Panc1 (cell line): ENCODE measurements around the gene PALD1. TPM values are rescaled to one million over a fixed set of nuclear protein-coding genes. Genes with fewer than 3 reads are reported as not detected.

Source experiments
- ATAC-seq: fragments of 200-7000 bp; cut with Tn5 transposase; 2 replicates; pipeline ENCODE4 v1.9.1; 2020; ENCODE audit warnings: mild to moderate bottlenecking, moderate library complexity
- BruUV-seq: library from RNA; stranded (reverse); fragments of 400-500 nt; replicated peaks from 2 replicates; lab custom pipeline; 2021; lab: Mats Ljungman, UMichigan
- CTCF ChIA-PET: fragments of 300-600 bp; sonication (Branson Sonifier 250); formaldehyde crosslinking; loops from one replicate; lab custom pipeline; 2022; ENCODE audit warnings: antibody characterized with exemption; lab: Charles Lee
- POLR2A ChIA-PET: fragments of 300-600 bp; sonication (Branson Sonifier 250); formaldehyde crosslinking; loops from one replicate; lab custom pipeline; 2022; ENCODE audit warnings: antibody characterized with exemption; lab: Charles Lee
- DNase-seq: peaks from one replicate; pipeline ENCODE4 v3.0.0-alpha.2; 2010; ENCODE audit warnings: low read depth, low spot score
- H3K27ac ChIP-seq: 2 replicates; pipeline ENCODE4 v1.5.1; 2011; ENCODE audit warnings: mild to moderate bottlenecking, low read length, inconsistent platforms
- H3K27me3 ChIP-seq: fragments of 200-500 bp; sonication (Bioruptor generic); 2 replicates; pipeline ENCODE4 v1.6.0; 2014; ENCODE audit warnings: low read length, inconsistent platforms; ENCODE audit not compliant: control insufficient read depth, insufficient read depth
- H3K36me3 ChIP-seq: fragments of 200-500 bp; sonication (Bioruptor generic); 2 replicates; pipeline ENCODE4 v1.5.1; 2014; ENCODE audit warnings: inconsistent platforms, mild to moderate bottlenecking, low read length, moderate library complexity; ENCODE audit not compliant: control insufficient read depth, insufficient read depth
- H3K4me1 ChIP-seq: 2 replicates; pipeline ENCODE4 v1.5.1; 2011; ENCODE audit warnings: inconsistent platforms, mild to moderate bottlenecking, low read length, moderate library complexity; ENCODE audit not compliant: control insufficient read depth, insufficient read depth
- H3K4me3 ChIP-seq, 2 experiments: 2 replicates each; pipeline ENCODE4 v1.5.1; 2011 to 2012; ENCODE audit warnings: low read depth in 2 of 2, low read length in 2 of 2, mild to moderate bottlenecking in 2 of 2, inconsistent platforms in 1 of 2, moderate library complexity in 1 of 2
- H3K9me3 ChIP-seq: fragments of 200-500 bp; sonication (Bioruptor generic); 2 replicates; pipeline ENCODE4 v1.5.1; 2014; ENCODE audit warnings: low read depth, mild to moderate bottlenecking, inconsistent platforms, low read length, moderate library complexity; ENCODE audit not compliant: control insufficient read depth, insufficient read depth
- CTCF ChIP-seq: fragments of 450-650 bp; IDR thresholded peaks from 2 replicates; pipeline ENCODE4 v1.5.1; 2017; ENCODE audit warnings: mild to moderate bottlenecking
- POLR2AphosphoS5 ChIP-seq: IDR thresholded peaks from 2 replicates; pipeline ENCODE4 v1.6.1; 2012; ENCODE audit warnings: mild to moderate bottlenecking, low read depth, low read length, moderate library complexity
- REST ChIP-seq, 2 experiments: IDR thresholded peaks; 2 replicates each; pipeline ENCODE4 v1.6.1; 2011 to 2012; ENCODE audit warnings: low read depth in 2 of 2, control low read depth in 1 of 2, low read length in 1 of 2, mild to moderate bottlenecking in 1 of 2, moderate library complexity in 1 of 2; ENCODE audit not compliant: insufficient read depth in 1 of 2
- SIN3A ChIP-seq: IDR thresholded peaks from 2 replicates; pipeline ENCODE4 v1.6.1; 2012; ENCODE audit warnings: low read depth, mild to moderate bottlenecking, low read length, moderate library complexity, borderline replicate concordance; ENCODE audit not compliant: insufficient read depth
- TCF7L2 ChIP-seq: IDR thresholded peaks from 2 replicates; pipeline ENCODE4 v1.6.1; 2011; ENCODE audit warnings: mild to moderate bottlenecking, low read depth, low read length, inconsistent platforms
- in situ Hi-C: cut with HindIII; loops from 2 replicates; pipeline ENCODE4 v1.10.0; 2016; ENCODE audit warnings: low sequenced_read_pairs, low pct_unique_long_range_greater_than_20kb
- intact Hi-C: fragments of 100-400 bp; cut with micrococcal nuclease; formaldehyde crosslinking; loops from one replicate; pipeline ENCODE4 v1.10.0; 2022; ENCODE audit not compliant: unreplicated experiment
- total RNA-seq: library from RNA; stranded (reverse); gene quantifications from one replicate; pipeline ENCODE4 v1.2.1, GENCODE V29; 2021; ENCODE audit not compliant: unreplicated experiment

The PALD1 gene
- total RNA-seq, 1 experiment from 2014 or later: 3.0 TPM

- ChIA-PET POLR2A (no interaction called here), CTCF (no interaction called here)
- DNase-seq: no peak
- no peak for TF ChIP-seq TCF7L2
- no peak for TF ChIP-seq POLR2AphosphoS5
- TF ChIP-seq REST (IDR thresholded peaks at IDR 0.05; ENCODE audit: insufficient read depth in 1 of 2, low read depth in 2 of 2, low read length in 1 of 2): no peak
- no peak for TF ChIP-seq CTCF
- no peak for TF ChIP-seq SIN3A
- ATAC-seq: no peak
- H3K27ac ChIP-seq: no peak overlapping the region
- in situ Hi-C loops (no loop called here), intact Hi-C loops (no loop called here)
- no peaks in the 10 kb centered on the region for H3K4me1 ChIP-seq
- no peaks in the 10 kb centered on the region for H3K27me3 ChIP-seq
- no peaks in the 10 kb centered on the region for H3K9me3 ChIP-seq
- no peak overlapping the region for H3K4me3 ChIP-seq
- no peaks in the 10 kb centered on the region for H3K36me3 ChIP-seq
- no TSS peak for BruUV-seq
Observed at GRCh38 chr10:70534281-70534680, 55.7 kb downstream of the PALD1 start.

DNA sequence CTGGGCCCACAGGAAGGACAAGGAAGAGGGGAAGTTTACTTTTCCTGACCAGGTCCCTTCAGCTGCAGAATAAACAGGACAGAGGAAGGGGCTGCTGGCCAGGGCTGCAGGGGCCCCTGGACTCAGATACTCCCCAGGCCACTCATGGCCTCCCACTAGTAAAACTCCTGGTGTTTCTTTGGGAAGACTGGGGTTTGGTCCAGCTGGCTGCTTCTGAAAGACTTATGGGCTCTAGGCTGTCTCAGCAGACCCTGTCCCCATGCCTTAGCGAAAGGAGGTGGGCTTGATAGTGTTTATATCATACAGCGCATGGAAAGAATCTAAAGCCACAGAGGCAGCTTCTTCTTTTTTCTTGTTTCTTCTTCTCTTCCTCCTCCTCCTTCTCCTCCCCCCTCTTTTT lies 56.4 kb downstream of the PALD1 start:
- ChIA-PET CTCF (no interaction called here), POLR2A (no interaction called here)
- intact Hi-C loops: no loop called here
- Histone ChIP-seq H3K36me3 (no peaks in the 10 kb centered on the region), H3K4me3 (no peak overlapping the region), H3K27me3 (no peaks in the 10 kb centered on the region), H3K9me3 (no peaks in the 10 kb centered on the region), H3K4me1 (no peaks in the 10 kb centered on the region), H3K27ac (no peak overlapping the region)
- TF ChIP-seq SIN3A (no peak), POLR2AphosphoS5 (no peak), CTCF (no peak), REST (IDR thresholded peaks at IDR 0.05; ENCODE audit: insufficient read depth in 1 of 2, low read depth in 2 of 2, low read length in 1 of 2) (no peak), TCF7L2 (no peak)
- DNase-seq (no peak), ATAC-seq (no peak)
- no TSS peak for BruUV-seq
- in situ Hi-C loops: no loop called here
